NCI-H446 treated with DMSO at 0.1 percent for 48 hours (cell line): ENCODE measurements around the gene CEMP1.
A peak's percentile ranks its signal among the peaks of the same experiment; 100 is the strongest.
"Not testable (repeated sequence)": the region's sequence is repeated elsewhere in the genome, so short reads cannot be mapped to it uniquely, and the experiment has no call there.

Experiments used
- DNase-seq: peaks from one replicate; lab custom pipeline; 2025; lab: John Stamatoyannopoulos, UW

The CEMP1 gene

DNA sequence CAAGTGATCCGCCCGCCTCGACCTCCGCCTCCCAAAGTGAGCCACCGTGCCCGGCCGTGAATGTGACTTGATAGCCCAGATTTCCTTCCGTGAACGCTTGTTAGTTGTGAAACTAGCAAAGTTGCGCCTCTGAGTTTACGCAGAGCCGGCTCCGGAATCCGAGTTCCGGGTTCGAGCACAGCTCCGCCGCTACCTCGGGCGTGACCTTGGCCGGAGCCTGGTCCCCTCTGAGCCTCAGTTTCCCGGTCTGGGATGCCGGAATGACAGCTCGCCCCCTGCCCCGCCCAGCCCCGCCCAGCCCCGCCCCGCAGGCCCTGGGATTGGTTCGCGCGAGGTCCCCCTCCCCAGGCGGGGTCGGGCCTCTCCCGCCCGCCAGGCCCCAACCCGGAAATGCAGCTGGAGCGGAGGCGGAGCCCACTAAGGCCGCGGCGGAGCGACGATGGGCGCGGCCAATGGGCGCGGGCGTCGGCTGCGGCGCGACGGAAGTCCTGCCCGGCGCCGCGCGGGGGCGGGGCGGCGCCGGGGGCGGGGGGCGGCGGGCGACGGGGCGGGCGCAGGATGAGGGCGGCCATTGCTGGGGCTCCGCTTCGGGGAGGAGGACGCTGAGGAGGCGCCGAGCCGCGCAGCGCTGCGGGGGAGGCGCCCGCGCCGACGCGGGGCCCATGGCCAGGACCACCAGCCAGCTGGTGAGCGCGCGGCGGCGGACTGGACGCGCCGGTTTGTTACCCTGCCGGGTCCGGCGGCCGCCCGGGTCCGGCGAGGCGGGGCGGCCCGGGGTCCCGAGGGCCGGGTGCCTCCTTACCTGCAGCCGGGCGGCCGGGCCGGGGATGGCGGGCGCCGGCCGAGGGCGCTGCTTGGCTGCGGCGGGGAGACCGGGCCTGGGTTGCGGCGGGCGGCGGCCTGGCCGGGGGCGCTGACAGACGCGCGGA is 6.5 kb upstream of the CEMP1 start, which contains the start of gene PDPK1:
TSS of gene PDPK1 (plus strand) at position 571 of the 929 bp plus-strand sequence. CDS start at position 663, 92 bp downstream.
- DNase-seq, result peak; percentile 83

DNA sequence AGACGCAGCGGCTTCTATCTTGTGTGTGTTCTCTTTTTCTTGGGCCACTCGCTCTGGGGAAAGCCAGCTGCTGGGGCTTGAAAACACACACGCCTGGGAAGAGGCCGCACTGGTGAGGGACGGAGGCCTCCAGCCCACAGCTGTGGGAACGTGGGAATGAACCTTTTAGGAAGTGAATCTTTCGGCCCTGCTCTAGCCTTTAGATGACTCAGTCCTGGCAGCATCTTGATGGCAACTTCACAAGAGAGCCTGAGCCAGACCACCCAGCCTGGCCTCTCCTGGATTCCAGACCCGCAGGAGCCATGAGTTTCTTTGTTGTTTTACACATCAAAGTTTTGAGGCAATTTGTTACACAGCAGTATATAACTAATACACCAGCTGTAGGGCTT is 4.4 kb upstream of the CEMP1 start:
- no peak for DNase-seq

DNA sequence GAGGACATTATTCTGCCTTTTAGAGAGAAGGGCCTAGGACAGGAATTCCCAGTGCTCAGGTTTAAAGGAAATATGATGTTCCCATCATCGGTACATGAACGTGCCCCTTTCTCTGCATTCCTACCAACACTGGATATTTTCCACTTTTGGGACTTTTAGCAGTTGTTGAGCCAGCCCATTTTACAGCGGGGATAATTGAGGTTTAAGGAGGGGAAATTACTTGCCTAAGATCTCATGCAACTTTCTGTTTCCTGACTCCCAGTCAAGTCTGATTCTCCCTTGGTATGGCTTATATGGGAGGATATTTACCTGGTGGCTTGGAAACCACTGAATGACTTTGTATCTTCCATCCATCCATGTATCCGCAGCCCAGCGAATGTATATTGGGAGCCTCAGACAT is 3.1 kb upstream of the CEMP1 start:
- not testable (repeated sequence) for DNase-seq

GRCh38 chr16:2533912-2534311 is 2.7 kb upstream of the CEMP1 start:
- no peak for DNase-seq

DNA sequence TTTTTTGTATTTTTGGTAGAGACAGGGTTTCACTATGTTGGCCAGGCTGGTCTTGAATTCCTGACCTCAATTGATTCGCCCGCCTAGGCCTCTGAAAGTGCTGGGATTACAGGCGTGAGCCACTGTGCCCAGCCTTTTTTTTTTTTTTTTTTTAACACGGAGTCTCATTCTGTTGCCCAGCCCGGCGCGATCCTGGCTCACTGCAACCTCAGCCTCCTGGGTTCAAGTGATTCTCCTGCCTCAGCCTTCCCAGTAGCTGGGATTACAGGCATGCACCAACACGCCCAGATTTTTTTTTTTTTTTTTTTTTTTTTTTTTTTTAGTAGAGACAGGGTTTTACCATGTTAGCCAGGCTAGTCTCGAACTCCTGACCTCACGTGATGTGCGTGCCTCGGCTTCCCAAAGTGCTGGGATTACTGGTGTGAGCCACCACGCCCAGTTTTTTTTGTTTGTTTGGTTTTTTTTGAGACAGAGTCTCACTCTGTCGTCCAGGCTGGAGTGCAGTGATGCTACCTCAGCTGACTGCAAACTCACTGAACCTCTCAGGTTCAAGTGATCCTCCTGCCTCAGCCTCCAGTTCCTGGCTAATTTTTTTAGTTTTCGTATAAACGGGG is 2.0 kb upstream of the CEMP1 start:
- DNase-seq, result not testable (repeated sequence)

DNA sequence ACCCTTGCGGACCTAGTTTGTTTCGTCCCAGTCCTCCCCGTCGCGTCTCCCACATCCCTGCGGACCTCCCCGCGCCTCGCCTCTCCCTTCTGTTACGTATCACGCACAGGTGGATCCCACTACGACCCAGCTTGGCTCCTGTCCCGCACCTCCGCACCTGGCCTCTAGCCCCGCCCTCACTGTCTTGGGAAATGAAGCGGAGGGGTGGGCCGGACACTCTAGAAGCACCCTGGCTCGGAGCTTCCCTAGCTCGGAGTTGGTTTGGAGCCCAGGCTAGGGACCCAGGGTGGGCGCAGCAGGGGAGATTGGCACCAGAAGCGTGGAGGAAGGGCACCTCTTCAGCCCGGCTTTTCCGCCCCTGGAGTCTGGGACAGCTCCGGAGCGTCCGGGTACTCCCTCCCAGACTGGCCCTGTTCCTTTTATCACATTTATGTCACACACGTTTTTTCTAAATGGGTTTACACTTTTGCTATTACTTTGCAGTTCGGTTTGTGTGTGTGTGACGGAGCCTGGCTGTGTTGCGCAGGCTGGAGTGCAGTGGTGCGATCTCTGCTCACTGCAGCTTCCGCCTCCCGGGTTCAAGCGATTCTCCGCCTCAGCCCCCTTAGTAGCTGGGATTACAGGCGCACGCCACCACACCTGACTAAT is 1.4 kb upstream of the CEMP1 start:
- no peak for DNase-seq

DNA sequence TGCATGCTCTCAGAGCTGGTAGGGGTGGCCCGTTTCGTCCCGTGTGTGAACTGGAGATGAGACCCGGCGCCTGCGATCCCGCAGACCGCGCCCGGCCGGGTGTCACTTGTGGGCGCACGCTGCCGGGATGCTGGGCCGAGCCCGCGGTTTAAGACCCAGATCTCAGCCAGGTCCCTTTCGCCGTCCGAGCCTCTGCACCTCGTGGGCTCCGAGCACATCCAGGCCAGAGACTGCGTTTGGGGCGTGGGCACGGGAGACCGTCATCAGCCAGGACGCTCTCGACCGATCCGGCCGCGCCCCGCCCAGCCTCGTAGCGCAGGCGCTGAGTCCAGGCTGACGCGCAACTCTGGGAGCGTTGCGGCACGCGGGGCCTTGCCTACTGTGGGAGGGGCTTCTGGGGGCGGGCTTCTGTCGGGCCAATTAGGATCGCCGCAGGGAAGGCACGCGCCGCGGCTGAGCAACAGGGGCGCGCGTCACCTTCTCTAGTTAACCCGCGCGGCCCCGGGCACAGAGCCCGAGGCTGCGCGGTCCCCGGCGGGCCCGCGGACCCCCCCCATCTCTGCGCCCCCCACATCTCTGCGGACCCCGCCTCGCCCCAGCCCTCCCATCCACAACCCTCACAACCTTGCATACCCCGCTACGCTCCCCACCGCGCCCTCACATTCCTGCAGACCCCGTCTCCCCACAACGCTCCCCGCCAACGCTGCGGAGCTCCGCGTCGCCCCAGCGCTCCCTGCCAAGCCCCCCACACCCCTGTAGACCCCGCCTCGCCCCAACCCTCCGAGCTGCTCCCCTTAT is 687 bp upstream of the CEMP1 start:
- DNase-seq, result peak; percentile 92

DNA sequence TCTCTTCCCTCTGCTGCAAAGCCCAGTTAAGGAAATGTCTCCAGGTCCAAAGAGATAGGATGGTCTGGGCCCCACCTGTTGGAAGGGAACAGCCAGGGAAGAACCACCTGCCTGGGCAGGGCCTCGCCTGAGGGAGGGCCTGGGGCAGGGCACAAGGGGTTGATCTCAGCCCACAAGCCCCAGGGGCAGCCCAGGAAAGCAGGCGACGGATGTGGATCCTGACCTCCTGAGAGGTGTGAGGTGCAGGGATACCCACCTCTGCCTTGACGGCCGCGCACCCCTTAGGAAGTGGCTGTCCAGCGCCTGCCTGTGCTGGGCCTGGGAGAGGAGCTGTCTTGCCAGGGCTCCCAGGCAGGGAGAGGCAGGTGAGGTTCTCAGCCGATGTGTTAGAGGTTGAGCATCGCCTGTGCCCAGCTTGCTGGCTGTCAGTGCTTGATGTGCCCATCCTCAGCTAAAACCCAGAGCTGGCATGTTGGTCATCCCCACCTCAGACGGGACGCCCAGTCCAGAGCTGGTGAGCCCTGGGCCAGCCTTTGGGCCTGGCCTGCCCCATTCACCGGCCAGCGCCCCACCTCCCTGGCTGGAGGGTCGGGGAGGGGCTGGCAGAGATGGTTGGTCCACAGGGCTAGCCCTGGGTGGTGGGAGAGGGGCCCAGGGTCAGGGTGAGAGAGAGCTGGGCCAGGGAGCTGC is 434 bp downstream of the CEMP1 start:
- DNase-seq, result no peak

DNA sequence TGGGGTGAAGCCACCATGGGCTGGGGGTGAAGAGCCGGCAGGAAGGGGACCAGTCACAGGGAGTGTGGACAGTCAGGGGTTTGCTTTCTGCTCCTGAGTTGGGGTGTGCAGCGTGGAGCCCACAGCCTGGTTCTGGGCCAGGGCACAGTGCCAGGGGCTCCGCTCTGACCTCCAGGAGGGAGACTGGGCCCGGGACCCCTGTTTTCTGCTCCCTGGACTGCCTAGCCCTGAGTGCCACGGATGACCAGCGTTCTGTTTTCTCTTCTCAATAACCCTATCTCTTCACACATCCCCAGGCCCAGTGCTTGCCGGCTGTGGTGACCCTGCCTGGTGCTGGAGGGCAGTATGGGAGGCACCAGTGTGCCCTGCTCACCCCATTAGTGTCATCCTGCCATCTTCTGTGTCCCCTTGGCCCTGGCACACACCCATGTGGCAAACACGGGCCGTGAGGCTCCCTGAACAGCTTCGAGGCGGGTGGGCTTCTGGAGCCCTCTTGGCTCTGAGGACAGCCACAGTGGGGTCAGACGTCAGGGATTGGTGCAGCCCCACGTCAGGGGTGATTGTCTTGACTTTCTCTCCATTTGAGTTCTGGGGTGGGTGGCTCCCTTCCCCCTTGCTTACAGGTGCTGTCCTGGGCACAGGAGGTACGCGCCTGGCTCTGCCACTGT is 1.1 kb downstream of the CEMP1 start:
- no peak for DNase-seq

DNA sequence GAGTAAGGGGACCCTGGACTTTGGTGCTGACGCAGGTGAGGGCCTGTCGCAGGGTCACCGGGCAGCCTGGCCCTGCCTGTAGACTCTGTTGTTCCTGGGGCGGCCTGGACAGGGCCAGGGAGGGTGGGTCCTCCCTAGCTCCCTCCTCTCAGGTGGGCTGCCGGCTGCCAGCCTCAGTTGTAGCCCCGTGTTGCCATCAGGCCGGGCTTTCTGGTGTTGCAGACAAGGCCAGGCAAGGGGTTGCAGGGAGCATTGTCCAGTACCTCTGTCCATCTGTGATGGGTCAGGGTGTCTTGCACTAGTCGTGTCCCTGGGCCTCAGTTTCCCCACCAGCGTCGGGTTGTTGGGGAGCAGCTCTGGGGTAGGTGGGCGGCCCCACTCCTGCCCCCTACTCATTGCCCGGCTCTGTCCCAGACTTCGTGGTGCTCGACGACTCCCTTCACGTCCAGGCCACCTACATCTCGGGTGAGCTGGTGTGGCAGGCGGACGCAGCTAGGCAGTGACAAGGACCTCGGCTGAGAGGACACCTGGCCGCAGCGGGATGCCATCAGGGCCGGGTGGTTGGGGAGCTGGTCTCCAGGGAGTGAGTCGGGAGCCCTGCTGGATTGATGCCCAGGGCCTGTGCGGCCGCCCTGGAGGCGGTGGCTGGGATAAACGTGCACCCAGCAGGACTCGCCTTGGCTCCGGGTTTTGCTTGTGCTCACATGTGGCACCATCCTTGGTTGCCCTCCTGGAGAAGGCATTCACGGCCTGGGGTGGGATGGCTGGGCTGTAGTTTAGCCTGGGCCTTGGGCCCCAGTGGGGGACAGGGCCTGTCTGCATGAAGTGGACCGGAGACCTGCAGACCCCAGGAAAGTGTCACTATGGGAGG is 1.9 kb downstream of the CEMP1 start:
- no peak for DNase-seq

GRCh38 chr16:2528161-2529060 is 2.8 kb downstream of the CEMP1 start:
- no peak for DNase-seq

GRCh38 chr16:2527784-2528100 is 3.5 kb downstream of the CEMP1 start:
- no peak for DNase-seq

GRCh38 chr16:2527071-2527783 is 4.0 kb downstream of the CEMP1 start:
- DNase-seq, result no peak

DNA sequence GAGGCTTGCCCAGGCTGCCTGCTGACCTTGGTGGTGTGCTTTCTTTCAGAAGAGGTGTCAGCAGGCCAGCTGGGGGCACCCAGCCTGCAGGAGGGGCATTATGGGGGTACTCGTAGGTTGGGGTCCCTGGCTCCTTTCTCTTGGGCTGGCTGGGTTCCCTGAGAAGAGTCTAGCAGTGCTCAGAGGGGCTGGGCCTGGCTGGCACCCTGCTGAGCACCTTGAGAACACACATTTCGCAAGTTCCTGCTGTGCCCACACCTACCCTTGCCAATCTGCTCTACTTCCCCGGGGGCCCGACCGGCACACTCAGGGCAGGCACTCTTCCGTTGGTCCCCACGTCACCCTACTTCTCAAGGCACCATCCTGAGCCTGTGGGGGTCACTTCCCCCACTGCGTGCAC is 5.1 kb downstream of the CEMP1 start:
- DNase-seq, result no peak

DNA sequence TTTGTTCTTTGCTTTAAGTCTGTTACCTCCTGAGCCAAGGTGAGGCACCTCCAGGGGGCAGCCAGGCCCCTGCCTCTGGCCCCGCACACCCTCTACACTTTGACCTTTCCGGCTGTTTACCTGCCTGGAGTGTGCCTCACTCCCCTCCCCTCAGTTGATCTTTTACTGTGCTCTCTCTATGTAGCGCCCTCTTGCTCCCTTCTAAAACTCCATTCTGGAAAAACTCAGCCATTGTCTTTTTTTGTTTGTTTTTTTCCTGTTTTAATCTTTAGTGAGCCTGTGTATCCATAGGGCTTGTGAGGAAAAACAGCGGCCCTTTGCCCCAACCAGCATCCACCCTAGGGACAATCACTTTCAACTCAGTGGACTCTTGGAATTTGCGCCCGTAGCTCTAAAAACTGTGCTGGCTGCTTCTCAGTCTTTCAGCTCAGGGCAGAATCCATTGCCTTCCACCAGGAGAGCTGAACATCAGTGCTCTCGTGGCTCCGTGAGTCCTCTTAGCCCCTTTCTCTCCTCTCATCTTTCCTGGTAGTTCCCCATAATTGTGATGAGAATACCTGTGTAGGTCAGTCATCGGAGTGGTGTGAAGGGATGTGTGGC is 6.8 kb downstream of the CEMP1 start:
- no peak for DNase-seq

DNA sequence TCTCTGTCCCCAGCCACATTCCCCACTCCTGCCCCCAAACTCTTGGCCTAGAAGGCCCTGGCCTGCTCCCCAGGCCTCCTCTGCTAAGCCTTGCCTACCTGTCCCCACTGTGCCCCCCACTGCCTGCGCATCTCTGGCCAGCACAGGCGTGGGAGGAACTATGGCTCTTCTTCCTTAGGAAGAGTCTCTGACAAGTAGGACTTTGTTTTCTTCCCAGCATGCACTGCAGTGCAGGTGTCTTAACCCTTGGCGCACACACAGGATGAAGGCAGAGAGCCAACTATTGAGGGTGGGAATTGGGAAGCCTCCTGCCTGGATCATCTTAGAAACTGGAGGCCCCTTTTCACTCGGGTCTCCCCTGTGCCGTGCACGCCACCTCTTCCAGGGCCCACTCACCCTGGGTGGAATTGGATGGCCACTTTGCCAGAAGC is 7.4 kb downstream of the CEMP1 start:
- no peak for DNase-seq

DNA sequence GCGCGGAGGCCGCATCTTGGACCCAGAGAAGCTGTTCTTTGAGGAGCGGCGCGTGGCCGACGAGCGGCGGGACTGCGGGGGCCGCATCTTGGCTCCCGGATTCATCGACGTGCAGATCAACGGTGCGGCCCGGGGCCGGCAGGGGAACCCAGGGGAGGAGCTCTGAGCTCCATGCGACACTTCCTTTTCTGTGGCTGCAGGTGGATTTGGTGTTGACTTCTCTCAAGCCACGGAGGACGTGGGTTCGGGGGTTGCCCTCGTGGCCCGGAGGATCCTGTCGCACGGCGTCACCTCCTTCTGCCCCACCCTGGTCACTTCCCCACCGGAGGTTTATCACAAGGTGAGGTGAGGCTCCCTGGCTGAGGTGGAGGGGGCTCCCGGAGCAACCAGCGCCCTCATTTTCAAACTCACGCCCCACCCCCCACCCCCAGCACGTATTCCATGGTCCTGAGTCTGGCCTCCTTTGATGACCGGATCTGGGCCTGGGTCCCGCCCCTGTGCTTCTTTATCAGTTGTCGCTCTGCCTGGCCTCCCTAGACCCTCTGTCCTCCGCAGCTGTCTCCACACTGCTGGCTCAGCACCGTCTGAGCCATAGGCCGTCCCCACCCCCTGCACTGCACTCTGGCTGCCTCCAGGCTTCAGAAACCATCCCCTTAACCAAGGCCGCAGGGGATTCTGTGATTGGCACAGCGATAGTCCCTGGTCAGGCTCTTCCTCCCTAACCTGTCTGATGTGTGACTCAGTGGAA is 10.2 kb downstream of the CEMP1 start:
- no peak for DNase-seq
